Measurements from ENCODE around the gene ATOH8.

DNA sequence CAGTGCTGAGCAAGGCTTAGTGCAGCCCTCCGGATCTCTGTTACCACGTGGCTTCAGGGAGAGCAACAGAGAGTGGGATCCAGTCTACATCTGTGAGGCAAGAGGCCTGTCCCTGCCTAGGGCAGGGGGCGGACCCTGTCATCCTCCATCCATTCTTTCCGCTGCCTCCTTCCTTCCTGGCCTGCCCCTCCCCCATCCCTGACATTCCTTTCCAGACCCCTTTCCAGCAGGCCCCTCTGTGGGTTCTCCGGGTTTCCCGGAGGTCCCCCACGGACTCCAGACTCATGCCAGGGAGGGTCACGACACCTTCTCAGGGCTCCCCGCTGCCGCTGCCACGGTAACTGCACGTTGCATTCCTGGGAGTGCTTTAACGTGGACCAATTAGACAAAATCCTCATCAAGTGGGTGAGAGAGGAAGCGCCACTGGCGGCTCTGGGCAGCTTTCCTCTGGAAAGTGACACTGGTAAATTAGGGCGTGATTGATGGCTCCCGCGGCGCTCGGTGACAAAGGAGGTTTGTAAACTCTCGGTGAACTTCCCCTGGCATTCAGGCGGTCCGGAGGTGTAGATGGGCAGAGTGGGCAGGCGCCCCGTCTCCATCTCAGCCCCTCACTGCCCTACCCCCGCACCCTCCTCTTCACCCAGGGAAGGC, 11.4 kb downstream of the ATOH8 start:
- TF ChIP-seq, protein P1, sequence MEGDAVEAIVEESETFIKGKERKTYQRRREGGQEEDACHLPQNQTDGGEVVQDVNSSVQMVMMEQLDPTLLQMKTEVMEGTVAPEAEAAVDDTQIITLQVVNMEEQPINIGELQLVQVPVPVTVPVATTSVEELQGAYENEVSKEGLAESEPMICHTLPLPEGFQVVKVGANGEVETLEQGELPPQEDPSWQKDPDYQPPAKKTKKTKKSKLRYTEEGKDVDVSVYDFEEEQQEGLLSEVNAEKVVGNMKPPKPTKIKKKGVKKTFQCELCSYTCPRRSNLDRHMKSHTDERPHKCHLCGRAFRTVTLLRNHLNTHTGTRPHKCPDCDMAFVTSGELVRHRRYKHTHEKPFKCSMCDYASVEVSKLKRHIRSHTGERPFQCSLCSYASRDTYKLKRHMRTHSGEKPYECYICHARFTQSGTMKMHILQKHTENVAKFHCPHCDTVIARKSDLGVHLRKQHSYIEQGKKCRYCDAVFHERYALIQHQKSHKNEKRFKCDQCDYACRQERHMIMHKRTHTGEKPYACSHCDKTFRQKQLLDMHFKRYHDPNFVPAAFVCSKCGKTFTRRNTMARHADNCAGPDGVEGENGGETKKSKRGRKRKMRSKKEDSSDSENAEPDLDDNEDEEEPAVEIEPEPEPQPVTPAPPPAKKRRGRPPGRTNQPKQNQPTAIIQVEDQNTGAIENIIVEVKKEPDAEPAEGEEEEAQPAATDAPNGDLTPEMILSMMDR (IDR thresholded peaks at IDR 0.05; ENCODE audit: insufficient read depth, low read depth, low read length): no peak
- no peak for TF ChIP-seq EZH2 (IDR thresholded peaks at IDR 0.05; ENCODE audit: insufficient read depth, low read length)
